Measurements from ENCODE around the gene SUPT6H.

SUPT6H gene

DNA sequence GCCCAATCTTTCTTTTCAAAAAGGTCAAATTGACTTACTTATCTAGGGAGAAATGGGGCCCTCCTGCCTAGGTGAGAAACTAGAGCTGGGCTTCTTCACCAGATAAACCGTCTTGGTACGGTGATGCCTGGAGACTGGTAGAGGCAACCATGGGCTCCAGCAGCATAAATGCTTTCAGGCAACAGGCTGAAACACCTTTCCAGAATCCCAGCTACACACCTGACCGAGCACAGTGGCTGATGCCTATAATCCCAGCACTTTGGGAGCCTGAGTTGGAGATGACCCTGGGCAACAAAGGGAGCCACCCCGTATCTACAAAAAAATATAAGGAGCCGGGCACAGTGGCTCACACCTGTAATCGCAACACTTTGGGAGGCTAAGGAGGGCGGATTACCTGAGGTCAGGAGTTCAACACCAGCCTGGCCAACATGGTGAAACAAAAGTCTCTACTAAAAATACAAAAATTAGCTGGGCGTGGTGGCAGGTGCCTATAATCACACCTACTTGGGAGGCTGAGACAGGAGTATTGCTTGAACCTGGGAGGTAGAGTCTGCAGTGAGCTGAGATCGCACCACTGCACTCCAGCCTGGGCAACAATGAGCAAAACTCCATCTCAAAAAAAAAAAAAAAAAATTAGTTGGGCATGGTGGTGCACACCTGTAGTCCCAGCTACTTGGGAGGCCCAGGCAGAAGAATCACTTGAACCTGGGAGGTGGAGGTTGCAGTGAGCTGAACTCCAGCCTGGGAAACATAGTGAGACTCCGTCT lies 89.8 kb downstream of the SUPT6H start:
- DNase-seq, result no peak
